ENCODE measurements around the gene PLXNA4.

Gene PLXNA4

DNA sequence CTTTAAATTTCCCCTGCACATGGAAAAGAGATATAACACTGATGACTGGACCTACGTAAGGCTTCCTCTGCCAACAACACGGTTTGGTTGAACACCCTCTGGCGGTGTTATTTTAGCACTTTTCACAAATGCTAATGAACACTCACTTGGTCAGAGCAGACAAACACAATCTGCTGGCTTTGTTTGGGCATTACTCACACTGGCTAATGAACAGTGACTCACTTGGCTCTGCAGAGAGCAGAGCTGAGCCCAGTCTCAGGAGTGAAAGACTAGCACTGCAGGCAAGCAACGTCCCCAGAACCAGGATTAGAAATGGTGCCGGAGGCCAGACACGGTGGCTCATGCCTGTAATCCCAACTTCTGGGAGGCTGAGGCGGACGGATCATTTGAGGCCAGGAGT, 430.8 kb downstream of the PLXNA4 start:
- no peak overlapping the region for H3K27ac ChIP-seq
- TF ChIP-seq, protein P1, sequence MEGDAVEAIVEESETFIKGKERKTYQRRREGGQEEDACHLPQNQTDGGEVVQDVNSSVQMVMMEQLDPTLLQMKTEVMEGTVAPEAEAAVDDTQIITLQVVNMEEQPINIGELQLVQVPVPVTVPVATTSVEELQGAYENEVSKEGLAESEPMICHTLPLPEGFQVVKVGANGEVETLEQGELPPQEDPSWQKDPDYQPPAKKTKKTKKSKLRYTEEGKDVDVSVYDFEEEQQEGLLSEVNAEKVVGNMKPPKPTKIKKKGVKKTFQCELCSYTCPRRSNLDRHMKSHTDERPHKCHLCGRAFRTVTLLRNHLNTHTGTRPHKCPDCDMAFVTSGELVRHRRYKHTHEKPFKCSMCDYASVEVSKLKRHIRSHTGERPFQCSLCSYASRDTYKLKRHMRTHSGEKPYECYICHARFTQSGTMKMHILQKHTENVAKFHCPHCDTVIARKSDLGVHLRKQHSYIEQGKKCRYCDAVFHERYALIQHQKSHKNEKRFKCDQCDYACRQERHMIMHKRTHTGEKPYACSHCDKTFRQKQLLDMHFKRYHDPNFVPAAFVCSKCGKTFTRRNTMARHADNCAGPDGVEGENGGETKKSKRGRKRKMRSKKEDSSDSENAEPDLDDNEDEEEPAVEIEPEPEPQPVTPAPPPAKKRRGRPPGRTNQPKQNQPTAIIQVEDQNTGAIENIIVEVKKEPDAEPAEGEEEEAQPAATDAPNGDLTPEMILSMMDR (conservative IDR thresholded peaks at IDR 0.05): no peak

DNA sequence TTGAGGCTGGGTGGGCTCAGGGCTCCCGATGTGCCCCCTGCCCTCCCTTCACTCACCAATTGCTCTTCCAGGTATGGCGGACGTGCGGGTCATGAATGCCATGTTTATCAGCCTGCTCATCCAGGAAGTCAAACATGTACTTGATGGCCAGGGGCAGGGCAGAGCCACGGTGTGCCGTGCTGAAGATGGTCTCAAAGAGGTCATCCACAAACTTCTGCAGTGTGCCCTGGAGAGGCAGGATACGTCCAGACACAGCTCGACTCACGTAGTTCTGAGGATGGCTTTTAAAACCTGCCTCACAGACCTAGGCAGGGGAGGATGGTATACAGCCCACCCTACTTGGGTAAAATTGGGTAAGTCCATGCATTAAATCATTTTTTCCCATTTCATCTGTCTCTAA, 431.2 kb downstream of the PLXNA4 start:
- H3K27ac ChIP-seq: no peak overlapping the region

GRCh38 chr7:132142006-132142405, 434.3 kb downstream of the PLXNA4 start:
- TF ChIP-seq, protein P1 (conservative IDR thresholded peaks at IDR 0.05): no peak
- H3K27ac ChIP-seq: peak overlapping the region; percentile 40; the same call in 1 of the 2 replicates

More for the DNA sequence above, 431.2 kb downstream of the PLXNA4 start:
- TF ChIP-seq, protein P1 (conservative IDR thresholded peaks at IDR 0.05): no peak

DNA sequence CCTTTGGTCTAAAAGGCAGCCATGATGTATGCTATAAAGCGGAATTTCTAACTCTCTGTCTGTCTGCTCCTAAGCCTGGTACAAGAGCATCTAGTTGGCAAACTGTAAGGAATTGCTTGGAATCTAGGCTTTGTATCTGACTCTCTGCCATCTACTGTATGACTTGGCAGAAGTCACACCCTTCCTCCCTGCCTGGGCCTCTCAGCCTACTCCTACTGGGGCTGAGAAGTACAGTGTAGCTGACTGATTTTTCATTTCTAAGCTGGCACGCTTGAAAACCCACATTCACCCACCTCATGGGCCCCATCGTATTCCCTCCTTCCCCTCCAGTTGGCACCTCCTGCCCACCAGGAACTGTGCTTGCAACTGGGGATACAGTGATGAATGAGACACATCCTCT, 435.2 kb downstream of the PLXNA4 start:
- peak overlapping the region; percentile 30; the same call in 1 of the 2 replicates for H3K27ac ChIP-seq
- TF ChIP-seq, protein P1 (conservative IDR thresholded peaks at IDR 0.05): no peak

GRCh38 chr7:132140341-132140740, 435.9 kb downstream of the PLXNA4 start:
- H3K27ac ChIP-seq: no peak overlapping the region
- TF ChIP-seq, protein P1 (conservative IDR thresholded peaks at IDR 0.05): no peak

DNA sequence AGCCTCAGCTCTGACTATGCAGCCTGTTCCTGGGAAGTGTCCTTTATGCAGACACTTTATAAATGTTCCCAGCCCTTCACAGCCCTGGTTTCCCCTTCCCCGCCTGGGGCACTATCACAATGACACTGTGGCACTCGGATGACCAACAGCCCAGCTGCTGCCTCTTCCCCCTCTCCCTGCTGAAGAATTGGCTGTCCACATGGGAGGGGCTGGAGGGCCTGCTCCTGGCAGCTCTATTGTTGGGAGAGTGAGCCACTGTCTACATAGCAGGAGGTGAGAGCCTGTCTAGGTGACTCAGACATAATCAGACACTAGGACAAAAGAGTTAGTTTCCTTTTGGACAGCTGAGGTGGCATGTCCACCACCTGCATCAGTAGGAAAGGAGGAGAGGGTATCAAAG, 437.5 kb downstream of the PLXNA4 start:
- TF ChIP-seq, protein P1 (conservative IDR thresholded peaks at IDR 0.05): no peak
- H3K27ac ChIP-seq: no peak overlapping the region

- no peak overlapping the region for H3K27ac ChIP-seq
- TF ChIP-seq, protein P1 (conservative IDR thresholded peaks at IDR 0.05): no peak
These were observed 438.6 kb downstream of the PLXNA4 start for GRCh38 chr7:132137681-132138080.
